Tibial nerve (tissue), 4 donors: Measurements from ENCODE around the gene TSHZ2. TPM values are rescaled to one million over a fixed set of nuclear protein-coding genes. Genes with fewer than 3 reads are reported as not detected.
"Not testable (repeated sequence)": the region's sequence is repeated elsewhere in the genome, so short reads cannot be mapped to it uniquely, and the experiment has no call there.

Experiments used
- DNase-seq, 2 donors: peaks; one replicate each; pipeline ENCODE4 v3.0.0-alpha.2; 2019; ENCODE audit warnings: low spot score in 2 of 2
- H3K27ac ChIP-seq, 4 donors: fragments of 200-600 bp; sonication (generic) in 3 of 4; one replicate each; pipeline ENCODE4 v1.5.1; 2017 to 2019; ENCODE audit warnings: mild to moderate bottlenecking in 1 of 4
- H3K27me3 ChIP-seq, 2 donors: fragments of 200-600 bp; sonication (generic) in 1 of 2; one replicate each; pipeline versions ENCODE4 v1.5.1 to v1.6.0; 2017 to 2019
- H3K36me3 ChIP-seq, 3 donors: fragments of 200-600 bp; sonication (generic); one replicate each; pipeline ENCODE4 v1.5.1; 2018 to 2019
- H3K4me1 ChIP-seq, 4 donors: fragments of 200-600 bp; sonication (generic) in 3 of 4; one replicate each; pipeline ENCODE4 v1.5.1; 2017 to 2019
- H3K4me3 ChIP-seq, 4 donors: fragments of 200-600 bp; sonication (generic) in 3 of 4; one replicate each; pipeline ENCODE4 v1.5.1; 2017 to 2019; ENCODE audit warnings: mild to moderate bottlenecking in 1 of 4, moderate library complexity in 1 of 4
- H3K9me3 ChIP-seq, 4 donors: fragments of 200-600 bp; sonication (generic) in 3 of 4; one replicate each; pipeline ENCODE4 v1.5.1; 2017 to 2019
- EP300 ChIP-seq, 2 donors: sonication (generic); formaldehyde crosslinking; IDR thresholded peaks; one replicate each; pipeline ENCODE4 v1.6.1; 2017; ENCODE audit warnings: antibody characterized with exemption in 2 of 2, mild to moderate bottlenecking in 1 of 2
- POLR2A ChIP-seq, 2 donors: fragments of 450-650 bp; IDR thresholded peaks; one replicate each; pipeline ENCODE4 v1.6.1; 2017; ENCODE audit warnings: antibody characterized with exemption in 2 of 2, mild to moderate bottlenecking in 2 of 2, moderate library complexity in 2 of 2
- WGBS, 2 donors: methylation state at CpG; one replicate each; pipeline ENCODE4 v1.1.5; 2018; 5-methylcytosine and 5-hydroxymethylcytosine counted together
- total RNA-seq, 4 donors: library from RNA; depleted of rRNA; stranded (reverse); fragments of >200 nt; gene quantifications; one replicate each; pipeline ENCODE4 v1.1.0, GENCODE V29; 2016
- TF ChIP-seq, protein P1 (sequence below), 5 experiments: fragments of 200-600 bp in 3 of 5; fragments of 450-650 bp in 2 of 5; sonication (generic) in 3 of 5; IDR thresholded peaks; one replicate each; pipeline ENCODE4 v1.5.1; 2016 to 2019; ENCODE audit warnings: antibody characterized with exemption in 5 of 5, mild to moderate bottlenecking in 3 of 5, moderate library complexity in 2 of 5

The TSHZ2 gene
- total RNA-seq, 4 donors from 2014 or later: 20.9 to 33.7 (median 25.1) TPM

DNA sequence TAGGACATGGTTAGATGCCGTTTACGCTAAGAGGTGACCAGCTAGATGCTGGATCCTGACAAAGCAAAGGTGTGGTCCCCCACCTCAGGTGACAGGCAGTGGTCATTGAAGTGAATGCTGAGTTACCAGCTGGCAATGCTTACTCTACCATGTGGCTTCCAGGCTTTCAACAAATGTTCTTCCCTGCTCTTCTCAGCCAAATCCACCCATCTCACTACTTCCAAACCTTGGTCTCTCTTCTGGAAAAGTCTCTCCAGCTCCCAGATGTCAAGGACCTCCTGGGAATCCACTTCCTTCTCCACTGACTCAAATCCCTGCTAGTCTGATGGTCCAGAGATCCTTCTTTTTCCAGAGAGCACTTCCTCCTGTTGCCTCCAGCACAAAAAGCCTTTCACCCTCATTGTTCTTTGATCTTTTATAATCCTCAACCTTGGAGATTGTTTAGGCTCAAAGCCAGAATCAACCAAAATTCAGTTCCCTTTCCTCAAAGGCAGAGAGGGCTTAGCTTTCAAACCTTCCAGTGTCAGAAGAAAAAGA lies 393.4 kb downstream of the TSHZ2 start:
- Histone ChIP-seq H3K27me3 (no peaks in the 10 kb centered on the region), H3K36me3 (no peaks in the 10 kb centered on the region), H3K27ac (no peak overlapping the region), H3K9me3 (no peaks in the 10 kb centered on the region), H3K4me1 (no peaks in the 10 kb centered on the region), H3K4me3 (no peak overlapping the region)
- WGBS, 2 donors: 89 to 93% methylated on average over 2 of the region's 2 CpGs
- no peak for DNase-seq
- TF ChIP-seq POLR2A (IDR thresholded peaks at IDR 0.05) (no peak), EP300 (IDR thresholded peaks at IDR 0.05) (no peak)
- TF ChIP-seq, protein P1, sequence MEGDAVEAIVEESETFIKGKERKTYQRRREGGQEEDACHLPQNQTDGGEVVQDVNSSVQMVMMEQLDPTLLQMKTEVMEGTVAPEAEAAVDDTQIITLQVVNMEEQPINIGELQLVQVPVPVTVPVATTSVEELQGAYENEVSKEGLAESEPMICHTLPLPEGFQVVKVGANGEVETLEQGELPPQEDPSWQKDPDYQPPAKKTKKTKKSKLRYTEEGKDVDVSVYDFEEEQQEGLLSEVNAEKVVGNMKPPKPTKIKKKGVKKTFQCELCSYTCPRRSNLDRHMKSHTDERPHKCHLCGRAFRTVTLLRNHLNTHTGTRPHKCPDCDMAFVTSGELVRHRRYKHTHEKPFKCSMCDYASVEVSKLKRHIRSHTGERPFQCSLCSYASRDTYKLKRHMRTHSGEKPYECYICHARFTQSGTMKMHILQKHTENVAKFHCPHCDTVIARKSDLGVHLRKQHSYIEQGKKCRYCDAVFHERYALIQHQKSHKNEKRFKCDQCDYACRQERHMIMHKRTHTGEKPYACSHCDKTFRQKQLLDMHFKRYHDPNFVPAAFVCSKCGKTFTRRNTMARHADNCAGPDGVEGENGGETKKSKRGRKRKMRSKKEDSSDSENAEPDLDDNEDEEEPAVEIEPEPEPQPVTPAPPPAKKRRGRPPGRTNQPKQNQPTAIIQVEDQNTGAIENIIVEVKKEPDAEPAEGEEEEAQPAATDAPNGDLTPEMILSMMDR (IDR thresholded peaks at IDR 0.05): no peak

DNA sequence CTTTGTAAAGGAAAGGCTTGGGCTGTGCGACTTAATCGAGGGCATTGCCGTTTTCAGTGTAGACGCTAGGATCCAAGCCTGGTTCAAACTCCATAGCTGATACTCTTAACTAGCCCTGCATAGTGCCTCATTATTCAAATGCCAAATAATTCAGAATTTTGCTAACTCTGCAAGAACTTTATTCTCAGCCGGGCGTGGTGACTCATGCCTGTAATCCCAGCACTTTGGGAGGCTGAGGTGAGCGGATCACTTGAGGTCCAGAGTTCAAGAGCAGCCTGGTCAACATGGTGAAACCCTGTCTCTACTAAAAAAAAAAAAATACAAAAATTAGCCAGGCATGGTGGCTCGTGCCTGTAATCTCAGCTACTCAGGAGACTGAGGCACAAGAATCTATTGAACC lies 394.8 kb downstream of the TSHZ2 start:
- DNase-seq, H3K4me3 ChIP-seq, H3K9me3 ChIP-seq, H3K27ac ChIP-seq, H3K27me3 ChIP-seq, H3K4me1 ChIP-seq, H3K36me3 ChIP-seq: not testable (repeated sequence)
- 80 to 82% methylated on average over 8 of the region's 8 CpGs for WGBS, 2 donors

DNA sequence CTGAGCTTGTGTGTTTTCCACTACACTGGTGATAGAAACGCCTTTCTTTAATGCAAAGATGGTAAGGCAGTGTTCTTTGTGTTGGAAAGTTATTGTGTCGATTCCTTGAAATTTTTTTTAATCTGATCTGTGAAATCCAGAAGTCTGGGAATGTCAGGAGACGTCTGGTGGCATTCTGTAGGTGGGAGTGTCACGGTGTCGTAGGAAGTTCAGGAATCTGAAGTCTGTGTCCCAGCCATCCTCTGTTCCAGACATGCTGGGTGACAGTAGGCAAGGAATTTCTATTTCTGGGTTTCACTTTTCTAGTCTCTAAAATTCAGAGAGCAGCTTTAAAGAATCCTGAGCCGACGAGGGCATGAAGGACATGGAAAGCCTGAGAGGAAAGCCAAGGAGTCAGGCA lies 397.7 kb downstream of the TSHZ2 start:
- no peaks in the 10 kb centered on the region for H3K36me3 ChIP-seq
- no peak for DNase-seq
- TF ChIP-seq EP300 (IDR thresholded peaks at IDR 0.05) (no peak), POLR2A (IDR thresholded peaks at IDR 0.05) (no peak)
- TF ChIP-seq, protein P1 (IDR thresholded peaks at IDR 0.05): no peak
- H3K4me3 ChIP-seq: no peak overlapping the region
- no peak overlapping the region for H3K27ac ChIP-seq
- H3K27me3 ChIP-seq: no peaks in the 10 kb centered on the region
- 64 to 66% methylated on average over 7 of the region's 7 CpGs for WGBS, 2 donors
- no peaks in the 10 kb centered on the region for H3K4me1 ChIP-seq
- H3K9me3 ChIP-seq: no peaks in the 10 kb centered on the region

DNA sequence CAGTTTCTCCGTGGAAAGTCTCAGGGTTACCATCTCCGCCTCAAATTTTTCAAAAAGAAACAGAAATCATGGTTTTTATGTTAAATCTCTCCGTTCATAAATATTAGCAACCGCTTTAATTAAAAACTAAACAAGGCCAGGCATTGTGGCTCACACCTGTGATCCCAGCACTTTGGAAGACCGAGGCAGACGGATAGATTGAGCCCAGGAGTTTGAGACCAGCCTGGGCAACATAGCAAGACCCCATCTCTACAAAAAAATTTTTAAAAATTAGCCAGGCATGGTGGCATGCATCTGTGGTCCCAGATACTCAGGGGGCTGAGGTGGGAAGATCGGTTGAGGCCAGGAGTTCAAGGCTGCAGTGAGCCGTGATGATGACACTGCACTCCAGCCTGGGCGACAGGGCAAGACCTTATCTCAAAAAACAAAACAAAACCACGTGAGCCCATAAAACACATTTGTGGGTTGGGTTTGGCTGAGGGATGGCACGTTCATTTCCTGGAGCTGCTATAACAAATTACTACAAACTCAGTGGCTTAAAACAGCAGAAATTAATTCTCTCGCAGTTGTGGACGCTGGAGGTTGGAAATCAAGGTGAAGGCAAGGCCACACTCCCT lies 398.3 kb downstream of the TSHZ2 start:
- 79 to 88% methylated on average over 13 of the region's 13 CpGs for WGBS, 2 donors

DNA sequence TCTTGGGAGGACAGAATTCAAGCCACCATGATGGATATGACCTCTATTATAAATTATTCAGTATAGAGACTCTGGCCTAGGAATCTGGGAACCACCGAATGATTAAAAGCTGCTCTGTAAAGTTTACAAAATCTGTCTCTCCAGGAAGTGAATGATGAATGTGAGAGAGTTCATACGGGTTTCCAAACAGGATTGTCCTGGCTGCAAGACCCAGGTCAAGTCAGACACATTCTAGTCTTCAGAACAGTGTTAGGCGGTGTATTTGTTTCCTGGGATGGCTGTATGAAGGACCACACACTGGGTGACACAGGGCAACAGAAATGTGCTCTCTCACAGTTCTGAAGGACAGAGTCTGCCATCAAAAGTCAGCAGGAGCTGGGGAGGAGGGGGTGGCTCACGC lies 399.1 kb downstream of the TSHZ2 start:
- 73 to 78% methylated on average over 4 of the region's 4 CpGs for WGBS, 2 donors
- no peaks in the 10 kb centered on the region for H3K36me3 ChIP-seq

More for the DNA sequence above, 398.3 kb downstream of the TSHZ2 start:
- no peak for DNase-seq
- Histone ChIP-seq H3K36me3 (no peaks in the 10 kb centered on the region), H3K27ac (no peak overlapping the region), H3K4me1 (no peaks in the 10 kb centered on the region), H3K9me3 (no peaks in the 10 kb centered on the region), H3K4me3 (no peak overlapping the region), H3K27me3 (no peaks in the 10 kb centered on the region)
- no peak for TF ChIP-seq POLR2A (IDR thresholded peaks at IDR 0.05)
- no peak for TF ChIP-seq EP300 (IDR thresholded peaks at IDR 0.05)
- TF ChIP-seq, protein P1 (IDR thresholded peaks at IDR 0.05): no peak

DNA sequence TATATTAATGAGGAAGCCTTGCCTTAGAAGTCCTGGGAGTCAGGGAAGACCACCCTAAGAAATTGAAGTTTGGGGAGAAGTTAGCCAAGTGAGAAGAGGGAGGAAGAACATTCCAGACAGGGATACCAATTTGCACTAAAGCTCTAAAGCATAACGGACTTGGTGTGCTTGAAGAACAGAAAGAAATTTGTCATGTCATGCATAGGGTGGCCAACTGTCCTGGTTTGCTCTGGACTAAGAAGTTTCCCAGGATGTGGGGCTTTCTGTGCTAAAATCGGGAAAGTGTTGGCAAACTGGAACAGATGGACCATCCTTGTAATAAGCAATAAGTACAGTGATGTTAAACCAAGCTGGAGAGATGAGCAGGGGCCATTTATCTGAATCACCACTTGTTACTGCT lies 403.9 kb downstream of the TSHZ2 start:
- H3K27me3 ChIP-seq: no peaks in the 10 kb centered on the region
- no peak for DNase-seq
- H3K27ac ChIP-seq: no peak overlapping the region
- no peaks in the 10 kb centered on the region for H3K9me3 ChIP-seq
- no peaks in the 10 kb centered on the region for H3K4me1 ChIP-seq
- H3K4me3 ChIP-seq: no peak overlapping the region
- WGBS, 2 donors: 91 to 95% methylated on average over 2 of the region's 2 CpGs
- no peaks in the 10 kb centered on the region for H3K36me3 ChIP-seq
- TF ChIP-seq EP300 (IDR thresholded peaks at IDR 0.05): no peak
- TF ChIP-seq, protein P1 (IDR thresholded peaks at IDR 0.05): no peak
- no peak for TF ChIP-seq POLR2A (IDR thresholded peaks at IDR 0.05)

More for the DNA sequence above, 399.1 kb downstream of the TSHZ2 start:
- Histone ChIP-seq H3K9me3 (no peaks in the 10 kb centered on the region), H3K4me3 (no peak overlapping the region), H3K27ac (no peak overlapping the region), H3K27me3 (no peaks in the 10 kb centered on the region), H3K4me1 (no peaks in the 10 kb centered on the region)
- no peak for TF ChIP-seq POLR2A (IDR thresholded peaks at IDR 0.05)
- DNase-seq: no peak
